ENCODE results near the gene KCNQ5.
A peak's percentile ranks its signal among the peaks of the same experiment; 100 is the strongest.

Gene KCNQ5

GRCh38 chr6:72930556-72931132 is 308.8 kb downstream of the KCNQ5 start:
- DNase-seq: no peak

GRCh38 chr6:72931325-72931887 is 309.5 kb downstream of the KCNQ5 start:
- no peak for DNase-seq

GRCh38 chr6:72933233-72933632 is 311.4 kb downstream of the KCNQ5 start:
- no peak for DNase-seq

- DNase-seq: no peak
These were observed 315.1 kb downstream of the KCNQ5 start for GRCh38 chr6:72936766-72937559.

- DNase-seq: no peak
These were observed 316.2 kb downstream of the KCNQ5 start for GRCh38 chr6:72938104-72938503.

- no peak for DNase-seq
These were observed 317.1 kb downstream of the KCNQ5 start for GRCh38 chr6:72939004-72939403.

GRCh38 chr6:72940265-72940664 is 318.4 kb downstream of the KCNQ5 start:
- DNase-seq: no peak

- DNase-seq: no peak
These were observed 319.4 kb downstream of the KCNQ5 start for GRCh38 chr6:72941263-72941662.

GRCh38 chr6:72941751-72942150 is 319.9 kb downstream of the KCNQ5 start:
- no peak for DNase-seq

- no peak for DNase-seq
These were observed 321.8 kb downstream of the KCNQ5 start for GRCh38 chr6:72943699-72944098.

GRCh38 chr6:72944660-72945059 is 322.8 kb downstream of the KCNQ5 start:
- DNase-seq: no peak

- DNase-seq: no peak
These were observed 324.9 kb downstream of the KCNQ5 start for GRCh38 chr6:72946774-72947173.

- no peak for DNase-seq
These were observed 325.7 kb downstream of the KCNQ5 start for GRCh38 chr6:72947534-72947933.

- DNase-seq: no peak
These were observed 326.3 kb downstream of the KCNQ5 start for GRCh38 chr6:72948153-72948552.

- DNase-seq: peak; percentile 3
These were observed 328.4 kb downstream of the KCNQ5 start for GRCh38 chr6:72950114-72950860.

- no peak for DNase-seq
These were observed 331.2 kb downstream of the KCNQ5 start for GRCh38 chr6:72952808-72953630.

GRCh38 chr6:72953971-72954381 is 332.1 kb downstream of the KCNQ5 start:
- no peak for DNase-seq

GRCh38 chr6:72954716-72955115 is 332.9 kb downstream of the KCNQ5 start:
- no peak for DNase-seq

- no peak for DNase-seq
These were observed 333.8 kb downstream of the KCNQ5 start for GRCh38 chr6:72955666-72956065.

- no peak for DNase-seq
These were observed 334.4 kb downstream of the KCNQ5 start for GRCh38 chr6:72956272-72956671.

- no peak for DNase-seq
These were observed 338.0 kb downstream of the KCNQ5 start for GRCh38 chr6:72959821-72960220.

GRCh38 chr6:72963946-72964345 is 342.1 kb downstream of the KCNQ5 start:
- DNase-seq: no peak
